HG03066 (cell line): ENCODE results near the gene ERG.

Experiments used
- ATAC-seq: cut with Tn5 transposase; IDR thresholded peaks from one replicate; pipeline ENCODE4 v1.9.1; 2021; ENCODE audit warnings: low read depth; ENCODE audit not compliant: unreplicated experiment

ERG gene

GRCh38 chr21:38475519-38475918 is 22.8 kb downstream of the ERG start:
- ATAC-seq = no peak

GRCh38 chr21:38474796-38475195 is 23.5 kb downstream of the ERG start:
- ATAC-seq = no peak

GRCh38 chr21:38474124-38474523 is 24.2 kb downstream of the ERG start:
- no peak for ATAC-seq

GRCh38 chr21:38472412-38473108 is 25.7 kb downstream of the ERG start:
- ATAC-seq = no peak

- ATAC-seq = no peak
These were observed 26.5 kb downstream of the ERG start for GRCh38 chr21:38471766-38472165.

GRCh38 chr21:38470755-38471154 is 27.5 kb downstream of the ERG start:
- ATAC-seq = no peak

GRCh38 chr21:38469642-38470041 is 28.6 kb downstream of the ERG start:
- no peak for ATAC-seq

GRCh38 chr21:38468989-38469388 is 29.3 kb downstream of the ERG start:
- no peak for ATAC-seq

- no peak for ATAC-seq
These were observed 30.4 kb downstream of the ERG start for GRCh38 chr21:38467911-38468310.

- no peak for ATAC-seq
These were observed 30.9 kb downstream of the ERG start for GRCh38 chr21:38467374-38467773.

GRCh38 chr21:38460171-38460742 is 38.0 kb downstream of the ERG start:
- no peak for ATAC-seq

GRCh38 chr21:38459490-38459889 is 38.8 kb downstream of the ERG start:
- ATAC-seq = no peak

GRCh38 chr21:38455403-38455802 is 42.9 kb downstream of the ERG start:
- no peak for ATAC-seq

- no peak for ATAC-seq
These were observed 43.6 kb downstream of the ERG start for GRCh38 chr21:38454702-38455101.

- ATAC-seq = no peak
These were observed 44.1 kb downstream of the ERG start for GRCh38 chr21:38454161-38454560.

GRCh38 chr21:38448671-38449385 is 49.4 kb downstream of the ERG start:
- ATAC-seq = no peak

- ATAC-seq = no peak
These were observed 50.7 kb downstream of the ERG start for GRCh38 chr21:38447611-38448010.

- no peak for ATAC-seq
These were observed 53.6 kb downstream of the ERG start for GRCh38 chr21:38444691-38445090.

- ATAC-seq = no peak
These were observed 55.2 kb downstream of the ERG start for GRCh38 chr21:38443110-38443509.

GRCh38 chr21:38441153-38441552 is 57.1 kb downstream of the ERG start:
- no peak for ATAC-seq

GRCh38 chr21:38440746-38441145 is 57.5 kb downstream of the ERG start:
- no peak for ATAC-seq

- no peak for ATAC-seq
These were observed 58.3 kb downstream of the ERG start for GRCh38 chr21:38439957-38440356.
